Gastrocnemius medialis (tissue), 4 donors: ENCODE data around the gene ZNRF1. TPM values are rescaled to one million over a fixed set of nuclear protein-coding genes. Genes with fewer than 3 reads are reported as not detected.

Source experiments
- ATAC-seq, 2 donors: fragments of 150-250 bp; one replicate each; pipeline ENCODE4 v1.9.1; 2016
- DNase-seq, 2 donors: peaks; one replicate each; pipeline ENCODE4 v3.0.0-alpha.2; 2019
- H3K27ac ChIP-seq, 4 donors: fragments of 200-600 bp; sonication (generic); 1 replicate in 1 of 4; 2 replicates in 3 of 4; pipeline ENCODE4 v1.5.1; 2016 to 2018; ENCODE audit warnings: mild to moderate bottlenecking in 2 of 4, moderate library complexity in 1 of 4
- H3K27me3 ChIP-seq, 3 donors: fragments of 200-600 bp; sonication (generic) in 2 of 3; 1 replicate in 1 of 3; 2 replicates in 2 of 3; pipeline versions ENCODE4 v1.5.1 to v1.6.0; 2016 to 2019; ENCODE audit warnings: mild to moderate bottlenecking in 1 of 3, moderate library complexity in 1 of 3
- H3K36me3 ChIP-seq, 2 donors: fragments of 200-600 bp; sonication (generic) in 1 of 2; one replicate each; pipeline ENCODE4 v1.5.1; 2017 to 2018
- H3K4me1 ChIP-seq, 2 donors: fragments of 200-600 bp; sonication (generic) in 1 of 2; one replicate each; pipeline ENCODE4 v1.5.1; 2016 to 2017; ENCODE audit warnings: mild to moderate bottlenecking in 2 of 2
- H3K4me3 ChIP-seq, 4 donors: fragments of 200-600 bp; sonication (generic) in 3 of 4; 1 replicate in 1 of 4; 2 replicates in 3 of 4; pipeline ENCODE4 v1.5.1; 2016 to 2019; ENCODE audit warnings: mild to moderate bottlenecking in 2 of 4
- H3K9me3 ChIP-seq, 3 donors: fragments of 200-600 bp; sonication (generic) in 2 of 3; 1 replicate in 1 of 3; 2 replicates in 2 of 3; pipeline ENCODE4 v1.5.1; 2016 to 2019
- POLR2A ChIP-seq, 2 donors: fragments of 450-650 bp; IDR thresholded peaks; one replicate each; pipeline ENCODE4 v1.6.1; 2017; ENCODE audit warnings: antibody characterized with exemption in 2 of 2, mild to moderate bottlenecking in 2 of 2, moderate library complexity in 2 of 2
- in situ Hi-C, 4 donors: fragments of 200-750 bp; cut with MboI; loops; one replicate each; pipeline versions ENCODE4 v1.15.0 to v1.8.0; 2017; ENCODE audit warnings: low sequenced_read_pairs in 4 of 4
- intact Hi-C: fragments of 100-400 bp; cut with DNase I; formaldehyde crosslinking; loops from one replicate; pipeline ENCODE4 v1.15.1; 2023; ENCODE audit warnings: low total_unique reads
- total RNA-seq, 4 donors: library from RNA; depleted of rRNA; stranded (reverse); fragments of >200 nt; gene quantifications; one replicate each; pipeline versions ENCODE4 v1.1.0 to v1.2.3, GENCODE V29; 2016
- TF ChIP-seq, protein P1 (sequence below), 5 experiments: fragments of 450-650 bp in 3 of 5; fragments of 200-600 bp in 2 of 5; sonication (generic) in 2 of 5; IDR thresholded peaks in 4 of 5; conservative IDR thresholded peaks in 1 of 5; 1 replicate in 4 of 5; 2 replicates in 1 of 5; pipeline ENCODE4 v1.5.1; 2016 to 2019; ENCODE audit warnings: antibody characterized with exemption in 5 of 5, mild to moderate bottlenecking in 3 of 5, moderate library complexity in 3 of 5

ZNRF1 gene
- total RNA-seq, 4 donors from 2014 or later: 21.7 to 37.1 (median 30.2) TPM

DNA sequence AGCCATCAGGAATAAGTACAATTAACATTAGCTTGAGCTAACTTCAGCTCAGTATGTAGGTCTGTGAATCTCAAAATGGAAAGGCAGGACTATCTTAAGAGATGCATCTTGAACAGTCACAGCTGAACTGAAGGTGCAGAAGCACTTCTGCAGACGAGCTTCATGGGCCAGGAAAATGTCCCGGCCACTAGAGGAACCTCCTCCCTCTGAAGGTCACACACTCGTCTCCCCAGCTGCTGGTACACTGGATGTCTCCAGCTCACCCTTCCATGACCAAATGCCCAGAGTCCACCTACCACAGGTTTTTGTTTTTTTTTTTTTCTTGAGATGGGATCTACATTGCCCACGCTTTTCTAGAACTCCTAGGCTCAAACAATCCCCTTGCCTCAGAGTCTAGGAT lies 47.1 kb upstream of the ZNRF1 start:
- Histone ChIP-seq H3K4me1 (no peaks in the 10 kb centered on the region), H3K9me3 (no peaks in the 10 kb centered on the region), H3K4me3 (no peak overlapping the region), H3K27me3 (no peaks in the 10 kb centered on the region), H3K36me3 (peaks cover 0 to 61% of the 10 kb centered on the region in 2 donors), H3K27ac (no peak overlapping the region)
- intact Hi-C loops: no loop called here
- in situ Hi-C loops: no loop called here
- no peak for ATAC-seq
- DNase-seq: no peak
- TF ChIP-seq, protein P1, sequence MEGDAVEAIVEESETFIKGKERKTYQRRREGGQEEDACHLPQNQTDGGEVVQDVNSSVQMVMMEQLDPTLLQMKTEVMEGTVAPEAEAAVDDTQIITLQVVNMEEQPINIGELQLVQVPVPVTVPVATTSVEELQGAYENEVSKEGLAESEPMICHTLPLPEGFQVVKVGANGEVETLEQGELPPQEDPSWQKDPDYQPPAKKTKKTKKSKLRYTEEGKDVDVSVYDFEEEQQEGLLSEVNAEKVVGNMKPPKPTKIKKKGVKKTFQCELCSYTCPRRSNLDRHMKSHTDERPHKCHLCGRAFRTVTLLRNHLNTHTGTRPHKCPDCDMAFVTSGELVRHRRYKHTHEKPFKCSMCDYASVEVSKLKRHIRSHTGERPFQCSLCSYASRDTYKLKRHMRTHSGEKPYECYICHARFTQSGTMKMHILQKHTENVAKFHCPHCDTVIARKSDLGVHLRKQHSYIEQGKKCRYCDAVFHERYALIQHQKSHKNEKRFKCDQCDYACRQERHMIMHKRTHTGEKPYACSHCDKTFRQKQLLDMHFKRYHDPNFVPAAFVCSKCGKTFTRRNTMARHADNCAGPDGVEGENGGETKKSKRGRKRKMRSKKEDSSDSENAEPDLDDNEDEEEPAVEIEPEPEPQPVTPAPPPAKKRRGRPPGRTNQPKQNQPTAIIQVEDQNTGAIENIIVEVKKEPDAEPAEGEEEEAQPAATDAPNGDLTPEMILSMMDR (IDR thresholded peaks at IDR 0.05 in 4 of 5, conservative IDR thresholded peaks at IDR 0.05 in 1 of 5): no peak
- no peak for TF ChIP-seq POLR2A (IDR thresholded peaks at IDR 0.05)

- Histone ChIP-seq H3K4me1 (no peaks in the 10 kb centered on the region), H3K4me3 (no peak overlapping the region), H3K9me3 (no peaks in the 10 kb centered on the region), H3K27ac (no peak overlapping the region), H3K27me3 (no peaks in the 10 kb centered on the region), H3K36me3 (peaks cover 0 to 56% of the 10 kb centered on the region in 2 donors)
- TF ChIP-seq, protein P1 (IDR thresholded peaks at IDR 0.05 in 4 of 5, conservative IDR thresholded peaks at IDR 0.05 in 1 of 5): no peak
- TF ChIP-seq POLR2A (IDR thresholded peaks at IDR 0.05): no peak
- DNase-seq (no peak), ATAC-seq (no peak)
- intact Hi-C loops: no loop called here
- in situ Hi-C loops: no loop called here
Observed at GRCh38 chr16:74954763-74955162, 44.1 kb upstream of the ZNRF1 start.

GRCh38 chr16:74973304-74973703 lies 25.5 kb upstream of the ZNRF1 start:
- no peak for ATAC-seq
- H3K4me1 ChIP-seq: no peaks in the 10 kb centered on the region
- no peak overlapping the region for H3K4me3 ChIP-seq
- intact Hi-C loops (no loop called here), in situ Hi-C loops (no loop called here)
- TF ChIP-seq, protein P1 (IDR thresholded peaks at IDR 0.05 in 4 of 5, conservative IDR thresholded peaks at IDR 0.05 in 1 of 5): no peak
- no peak for TF ChIP-seq POLR2A (IDR thresholded peaks at IDR 0.05)
- no peaks in the 10 kb centered on the region for H3K9me3 ChIP-seq
- no peaks in the 10 kb centered on the region for H3K27me3 ChIP-seq
- H3K36me3 ChIP-seq: peaks cover 0 to 11% of the 10 kb centered on the region in 2 donors
- no peak for DNase-seq
- H3K27ac ChIP-seq: no peak overlapping the region

- Histone ChIP-seq H3K27ac (no peak overlapping the region), H3K4me3 (no peak overlapping the region), H3K9me3 (no peaks in the 10 kb centered on the region), H3K4me1 (no peaks in the 10 kb centered on the region), H3K27me3 (no peaks in the 10 kb centered on the region), H3K36me3 (peaks cover 0 to 11% of the 10 kb centered on the region in 2 donors)
- in situ Hi-C loops (loop anchor here in 3 of 4 donors (25.0 kb wide), 3 partner anchors 412 to 662 kb away; partner anchors contain the start of genes KARS1 (in 1 of the 3) and TERF2IP (in 1 of the 3)), intact Hi-C loops (no loop called here)
- DNase-seq: no peak
- ATAC-seq: no peak
- no peak for TF ChIP-seq POLR2A (IDR thresholded peaks at IDR 0.05)
- TF ChIP-seq, protein P1 (IDR thresholded peaks at IDR 0.05 in 4 of 5, conservative IDR thresholded peaks at IDR 0.05 in 1 of 5): no peak
Observed at GRCh38 chr16:74975591-74975990, 23.2 kb upstream of the ZNRF1 start.

DNA sequence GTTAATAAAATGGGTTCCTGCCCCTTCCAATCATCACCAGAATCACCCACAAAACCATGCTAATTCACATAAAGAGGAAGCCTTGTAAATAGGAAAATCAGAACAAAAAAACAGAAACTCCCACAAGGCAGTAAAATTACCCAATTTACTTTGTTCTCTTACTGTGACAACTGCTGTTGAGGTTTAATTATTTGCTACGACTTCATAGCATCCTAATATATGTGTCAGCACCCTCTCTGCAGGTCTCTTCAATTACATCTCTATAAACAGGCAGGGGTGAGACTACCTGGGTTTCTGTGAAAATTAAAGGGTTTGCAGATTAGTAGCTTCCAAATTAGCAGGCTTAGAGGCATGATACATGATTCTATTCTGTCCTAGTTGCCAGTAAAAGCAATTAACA lies 16.6 kb upstream of the ZNRF1 start:
- intact Hi-C loops: no loop called here

More for the DNA sequence above, 16.6 kb upstream of the ZNRF1 start:
- in situ Hi-C loops: loop anchor here in 3 of 4 donors (25.0 kb wide), 3 partner anchors 405 to 655 kb away; partner anchors contain the start of genes KARS1 (in 1 of the 3) and TERF2IP (in 1 of the 3)
- Histone ChIP-seq H3K9me3 (no peaks in the 10 kb centered on the region), H3K27me3 (no peaks in the 10 kb centered on the region), H3K4me3 (no peak overlapping the region), H3K4me1 (peaks cover 0 to 17% of the 10 kb centered on the region in 2 donors), H3K36me3 (no peaks in the 10 kb centered on the region), H3K27ac (no peak overlapping the region)
- TF ChIP-seq, protein P1 (IDR thresholded peaks at IDR 0.05 in 4 of 5, conservative IDR thresholded peaks at IDR 0.05 in 1 of 5): no peak
- TF ChIP-seq POLR2A (IDR thresholded peaks at IDR 0.05): no peak
- ATAC-seq (no peak), DNase-seq (no peak)
